ENCODE results near the gene DIRAS1.

- TF ChIP-seq CTCF (conservative IDR thresholded peaks at IDR 0.05; ENCODE audit: low read depth in 2 of 2) (no peak), POLR2AphosphoS5 (IDR thresholded peaks at IDR 0.05; ENCODE audit: low read depth) (no peak), EZH2 (IDR thresholded peaks at IDR 0.05; ENCODE audit: low read depth, unreplicated experiment) (no peak), EZH2phosphoT487 (IDR thresholded peaks at IDR 0.05; ENCODE audit: unreplicated experiment) (no peak), ZNF462 (CRISPR knock-in tag; IDR thresholded peaks at IDR 0.05) (no peak)
Measured at GRCh38 chr19:2723345-2723715, 2.2 kb upstream of the DIRAS1 start.

Measured in GM23338 (cell line).